Stimulated activated naive B cell treated with anti-CD40 and anti-IgM and Interleukin-4, amounts not matched to agents 10 μg/mL and 1 μg/mL and 100 μg/mL, for 72 hours (primary cell): ENCODE measurements around the gene WDR19.

Source experiments
- ATAC-seq, 2 donors: fragments of 150-1000 bp; cut with Tn5 transposase; replicated peaks; 2 replicates each; pipeline ENCODE4 v1.10.0; 2021; ENCODE audit warnings: moderate library complexity in 1 of 2
- DNase-seq: peaks from one replicate; pipeline ENCODE4 v3.0.0; 2021
- H3K27ac Mint-ChIP-seq: one replicate; pipeline ENCODE4 v1.8.0; 2022; ENCODE audit warnings: mild to moderate bottlenecking, mixed read lengths
- H3K27me3 Mint-ChIP-seq, 2 donors: one replicate each; pipeline ENCODE4 v1.8.0; 2022; ENCODE audit warnings: mixed read lengths in 2 of 2
- H3K36me3 Mint-ChIP-seq, 2 donors: one replicate each; pipeline ENCODE4 v1.8.0; 2022; ENCODE audit warnings: mixed read lengths in 2 of 2, mild to moderate bottlenecking in 1 of 2
- H3K4me1 Mint-ChIP-seq, 2 donors: one replicate each; pipeline ENCODE4 v1.8.0; 2022; ENCODE audit warnings: mixed read lengths in 2 of 2, mild to moderate bottlenecking in 1 of 2
- H3K4me3 Mint-ChIP-seq, 2 donors: one replicate each; pipeline ENCODE4 v1.8.0; 2022; ENCODE audit warnings: mild to moderate bottlenecking in 2 of 2, mixed read lengths in 2 of 2, moderate library complexity in 1 of 2
- H3K9me3 Mint-ChIP-seq, 2 donors: one replicate each; pipeline ENCODE4 v1.8.0; 2022; ENCODE audit warnings: mixed read lengths in 2 of 2, mild to moderate bottlenecking in 1 of 2

The WDR19 gene

GRCh38 chr4:39201963-39202362 lies 19.6 kb downstream of the WDR19 start:
- DNase-seq: no peak
- H3K9me3 Mint-ChIP-seq: peaks cover 0 to 1% of the 10 kb centered on the region in 2 donors
- peaks cover 22 to 41% of the 10 kb centered on the region in 2 donors for H3K36me3 Mint-ChIP-seq
- no peak for ATAC-seq
- no peaks in the 10 kb centered on the region for H3K27me3 Mint-ChIP-seq
- H3K4me3 Mint-ChIP-seq: no peak overlapping the region
- no peak overlapping the region for H3K27ac Mint-ChIP-seq
- no peaks in the 10 kb centered on the region for H3K4me1 Mint-ChIP-seq

- Mint-ChIP-seq H3K27ac (no peak overlapping the region), H3K27me3 (no peaks in the 10 kb centered on the region), H3K4me3 (no peak overlapping the region), H3K36me3 (peaks cover 29 to 56% of the 10 kb centered on the region in 2 donors), H3K9me3 (peaks cover 0 to 1% of the 10 kb centered on the region in 2 donors), H3K4me1 (no peaks in the 10 kb centered on the region)
- DNase-seq: no peak
- ATAC-seq: no peak
Observed at GRCh38 chr4:39204543-39204942, 22.2 kb downstream of the WDR19 start.

GRCh38 chr4:39205000-39205399 lies 22.7 kb downstream of the WDR19 start:
- no peak for DNase-seq
- H3K27me3 Mint-ChIP-seq: no peaks in the 10 kb centered on the region
- H3K36me3 Mint-ChIP-seq: peaks cover 30 to 56% of the 10 kb centered on the region in 2 donors
- no peak overlapping the region for H3K27ac Mint-ChIP-seq
- H3K4me3 Mint-ChIP-seq: no peak overlapping the region
- H3K4me1 Mint-ChIP-seq: no peaks in the 10 kb centered on the region
- peaks cover 0 to 1% of the 10 kb centered on the region in 2 donors for H3K9me3 Mint-ChIP-seq
- no peak for ATAC-seq

- DNase-seq (no peak), ATAC-seq (no peak)
- no peaks in the 10 kb centered on the region for H3K27me3 Mint-ChIP-seq
- no peaks in the 10 kb centered on the region for H3K4me1 Mint-ChIP-seq
- H3K4me3 Mint-ChIP-seq: no peak overlapping the region
- H3K36me3 Mint-ChIP-seq: peaks cover 30 to 58% of the 10 kb centered on the region in 2 donors
- peaks cover 0 to 1% of the 10 kb centered on the region in 2 donors for H3K9me3 Mint-ChIP-seq
- H3K27ac Mint-ChIP-seq: no peak overlapping the region
Observed at GRCh38 chr4:39205476-39205875, 23.1 kb downstream of the WDR19 start.

GRCh38 chr4:39227906-39228305 lies 45.6 kb downstream of the WDR19 start:
- Mint-ChIP-seq H3K4me3 (no peak overlapping the region), H3K27ac (no peak overlapping the region), H3K27me3 (no peaks in the 10 kb centered on the region), H3K4me1 (no peaks in the 10 kb centered on the region), H3K9me3 (no peaks in the 10 kb centered on the region), H3K36me3 (peaks cover 10 to 21% of the 10 kb centered on the region in 2 donors)
- ATAC-seq (no peak), DNase-seq (no peak)

GRCh38 chr4:39228377-39228776 lies 46.0 kb downstream of the WDR19 start:
- peaks cover 11 to 24% of the 10 kb centered on the region in 2 donors for H3K36me3 Mint-ChIP-seq
- H3K9me3 Mint-ChIP-seq: no peaks in the 10 kb centered on the region
- H3K4me1 Mint-ChIP-seq: no peaks in the 10 kb centered on the region
- DNase-seq (no peak), ATAC-seq (no peak)
- H3K27me3 Mint-ChIP-seq: no peaks in the 10 kb centered on the region
- no peak overlapping the region for H3K27ac Mint-ChIP-seq
- no peak overlapping the region for H3K4me3 Mint-ChIP-seq

- Mint-ChIP-seq H3K4me1 (no peaks in the 10 kb centered on the region), H3K27ac (no peak overlapping the region), H3K4me3 (no peak overlapping the region), H3K9me3 (no peaks in the 10 kb centered on the region), H3K36me3 (peaks cover 14 to 26% of the 10 kb centered on the region in 2 donors), H3K27me3 (no peaks in the 10 kb centered on the region)
- no peak for DNase-seq
- ATAC-seq: no peak
Observed at GRCh38 chr4:39230462-39230861, 48.1 kb downstream of the WDR19 start.

- Mint-ChIP-seq H3K4me1 (no peaks in the 10 kb centered on the region), H3K36me3 (peaks cover 20 to 27% of the 10 kb centered on the region in 2 donors), H3K27ac (no peak overlapping the region), H3K4me3 (no peak overlapping the region), H3K9me3 (no peaks in the 10 kb centered on the region), H3K27me3 (no peaks in the 10 kb centered on the region)
- no peak for ATAC-seq
- DNase-seq: no peak
Observed at GRCh38 chr4:39231660-39232059, 49.3 kb downstream of the WDR19 start.

- Mint-ChIP-seq H3K4me3 (no peak overlapping the region), H3K27ac (no peak overlapping the region), H3K4me1 (no peaks in the 10 kb centered on the region), H3K36me3 (peaks cover 20 to 27% of the 10 kb centered on the region in 2 donors), H3K27me3 (no peaks in the 10 kb centered on the region), H3K9me3 (no peaks in the 10 kb centered on the region)
- DNase-seq (no peak), ATAC-seq (no peak)
Observed at GRCh38 chr4:39232100-39232499, 49.8 kb downstream of the WDR19 start.

- DNase-seq: no peak
- H3K9me3 Mint-ChIP-seq: no peaks in the 10 kb centered on the region
- H3K36me3 Mint-ChIP-seq: peaks cover 22 to 34% of the 10 kb centered on the region in 2 donors
- H3K27me3 Mint-ChIP-seq: no peaks in the 10 kb centered on the region
- no peak overlapping the region for H3K27ac Mint-ChIP-seq
- no peak overlapping the region for H3K4me3 Mint-ChIP-seq
- ATAC-seq: no peak
- H3K4me1 Mint-ChIP-seq: no peaks in the 10 kb centered on the region
Observed at GRCh38 chr4:39233114-39233513, 50.8 kb downstream of the WDR19 start.

GRCh38 chr4:39233783-39234182 lies 51.5 kb downstream of the WDR19 start:
- H3K27me3 Mint-ChIP-seq: no peaks in the 10 kb centered on the region
- DNase-seq (no peak), ATAC-seq (no peak)
- H3K4me1 Mint-ChIP-seq: no peaks in the 10 kb centered on the region
- no peak overlapping the region for H3K4me3 Mint-ChIP-seq
- H3K27ac Mint-ChIP-seq: no peak overlapping the region
- peaks cover 20 to 34% of the 10 kb centered on the region in 2 donors for H3K36me3 Mint-ChIP-seq
- no peaks in the 10 kb centered on the region for H3K9me3 Mint-ChIP-seq

GRCh38 chr4:39235021-39235420 lies 52.7 kb downstream of the WDR19 start:
- Mint-ChIP-seq H3K4me3 (no peak overlapping the region), H3K9me3 (no peaks in the 10 kb centered on the region), H3K27ac (no peak overlapping the region), H3K4me1 (no peaks in the 10 kb centered on the region), H3K36me3 (peaks cover 14 to 27% of the 10 kb centered on the region in 2 donors), H3K27me3 (no peaks in the 10 kb centered on the region)
- DNase-seq: no peak
- no peak for ATAC-seq

GRCh38 chr4:39235696-39236095 lies 53.4 kb downstream of the WDR19 start:
- H3K4me1 Mint-ChIP-seq: no peaks in the 10 kb centered on the region
- no peaks in the 10 kb centered on the region for H3K9me3 Mint-ChIP-seq
- H3K4me3 Mint-ChIP-seq: no peak overlapping the region
- H3K36me3 Mint-ChIP-seq: peaks cover 14 to 26% of the 10 kb centered on the region in 2 donors
- no peak for DNase-seq
- no peak for ATAC-seq
- H3K27me3 Mint-ChIP-seq: no peaks in the 10 kb centered on the region
- H3K27ac Mint-ChIP-seq: no peak overlapping the region

GRCh38 chr4:39237179-39237578 lies 54.9 kb downstream of the WDR19 start:
- peaks cover 14 to 21% of the 10 kb centered on the region in 2 donors for H3K36me3 Mint-ChIP-seq
- H3K9me3 Mint-ChIP-seq: no peaks in the 10 kb centered on the region
- no peak for ATAC-seq
- H3K4me3 Mint-ChIP-seq: no peak overlapping the region
- H3K27me3 Mint-ChIP-seq: no peaks in the 10 kb centered on the region
- no peak overlapping the region for H3K27ac Mint-ChIP-seq
- DNase-seq: no peak
- no peaks in the 10 kb centered on the region for H3K4me1 Mint-ChIP-seq

- DNase-seq: no peak
- no peak overlapping the region for H3K27ac Mint-ChIP-seq
- peaks cover 0 to 4% of the 10 kb centered on the region in 2 donors for H3K9me3 Mint-ChIP-seq
- H3K4me3 Mint-ChIP-seq: no peak overlapping the region
- peaks cover 14 to 25% of the 10 kb centered on the region in 2 donors for H3K36me3 Mint-ChIP-seq
- no peaks in the 10 kb centered on the region for H3K27me3 Mint-ChIP-seq
- ATAC-seq: no peak
- H3K4me1 Mint-ChIP-seq: no peaks in the 10 kb centered on the region
Observed at GRCh38 chr4:39243462-39243861, 61.1 kb downstream of the WDR19 start.

GRCh38 chr4:39255266-39255665 lies 72.9 kb downstream of the WDR19 start:
- Mint-ChIP-seq H3K27ac (no peak overlapping the region), H3K36me3 (peaks cover 23 to 24% of the 10 kb centered on the region in 2 donors), H3K4me3 (no peak overlapping the region), H3K4me1 (no peaks in the 10 kb centered on the region), H3K27me3 (no peaks in the 10 kb centered on the region), H3K9me3 (peaks cover 0 to 2% of the 10 kb centered on the region in 2 donors)
- ATAC-seq (no peak), DNase-seq (no peak)
